Stimulated activated CD8-positive, alpha-beta memory T cell treated with anti-CD3 and anti-CD28 coated beads, Interleukin-7, amount 100 ng/mL, for 48 hours (primary cell): ENCODE measurements around the gene MRPL55.
"Not testable (repeated sequence)": the region's sequence is repeated elsewhere in the genome, so short reads cannot be mapped to it uniquely, and the experiment has no call there.

Experiments used
- DNase-seq, 2 donors: peaks; one replicate each; pipeline ENCODE4 v3.0.0-alpha.2; 2020; ENCODE audit warnings: low read depth in 1 of 2; ENCODE audit errors: extremely low read depth in 1 of 2

The MRPL55 gene

GRCh38 chr1:228125185-228125584 is 16.1 kb upstream of the MRPL55 start:
- DNase-seq = no peak

- no peak for DNase-seq
Observed at GRCh38 chr1:228123505-228123904, 14.4 kb upstream of the MRPL55 start.

GRCh38 chr1:228122921-228123441 is 13.9 kb upstream of the MRPL55 start:
- no peak for DNase-seq

- DNase-seq = no peak
Observed at GRCh38 chr1:228120857-228121489, 11.9 kb upstream of the MRPL55 start.

GRCh38 chr1:228120351-228120750 is 11.3 kb upstream of the MRPL55 start:
- no peak for DNase-seq

GRCh38 chr1:228118040-228118439 is 8.9 kb upstream of the MRPL55 start:
- DNase-seq = no peak

GRCh38 chr1:228117335-228117734 is 8.2 kb upstream of the MRPL55 start:
- no peak for DNase-seq

- DNase-seq = no peak
Observed at GRCh38 chr1:228114827-228115226, 5.7 kb upstream of the MRPL55 start.

- no peak for DNase-seq
Observed at GRCh38 chr1:228112617-228113016, 3.5 kb upstream of the MRPL55 start.

GRCh38 chr1:228112167-228112566 is 3.1 kb upstream of the MRPL55 start:
- no peak for DNase-seq

- DNase-seq = not testable (repeated sequence)
Observed at GRCh38 chr1:228111315-228111714, 2.2 kb upstream of the MRPL55 start.

GRCh38 chr1:228110556-228110955 is 1.5 kb upstream of the MRPL55 start:
- DNase-seq = no peak

GRCh38 chr1:228109962-228110488 is 926 bp upstream of the MRPL55 start:
- no peak for DNase-seq

- no peak for DNase-seq
Observed at GRCh38 chr1:228108742-228109072, 392 bp downstream of the MRPL55 start.

- DNase-seq = no peak
Observed at GRCh38 chr1:228108055-228108690, 926 bp downstream of the MRPL55 start.

- no peak for DNase-seq
Observed at GRCh38 chr1:228107636-228108035, 1.5 kb downstream of the MRPL55 start.

- no peak for DNase-seq
Observed at GRCh38 chr1:228106800-228107054, 2.4 kb downstream of the MRPL55 start.

- DNase-seq = no peak
Observed at GRCh38 chr1:228105996-228106799, 2.9 kb downstream of the MRPL55 start.

GRCh38 chr1:228105270-228105995 is 3.7 kb downstream of the MRPL55 start:
- DNase-seq = no peak

GRCh38 chr1:228104526-228105269 is 4.4 kb downstream of the MRPL55 start:
- DNase-seq = no peak
